Kidney tubule cell (primary cell): ENCODE results near the gene FAM236A.
"Not testable (repeated sequence)": the region's sequence is repeated elsewhere in the genome, so short reads cannot be mapped to it uniquely, and the experiment has no call there.

ENCODE experiments used
- DNase-seq: peaks from one replicate; pipeline ENCODE4 v3.0.0-alpha.2; 2018; ENCODE audit warnings: low spot score

The FAM236A gene

GRCh38 chrX:72937906-72938305, at the start of gene FAM236A:
Gene FAM236A (plus strand): TSS chrX:72938206. CDS start chrX:72938263, 57 bp downstream.
- DNase-seq: not testable (repeated sequence)

GRCh38 chrX:72889740-72890139, 48.3 kb upstream of the FAM236A start:
- DNase-seq: not testable (repeated sequence)

- not testable (repeated sequence) for DNase-seq
Observed at GRCh38 chrX:72912315-72912714, 25.7 kb upstream of the FAM236A start, which contains the start of gene FAM236C. Gene FAM236C (plus strand): TSS chrX:72912615. CDS start chrX:72912715, 100 bp downstream.

- DNase-seq: not testable (repeated sequence)
Observed at GRCh38 chrX:72916096-72916495, 21.9 kb upstream of the FAM236A start.

GRCh38 chrX:72932283-72932682, 5.7 kb upstream of the FAM236A start:
- DNase-seq: not testable (repeated sequence)

GRCh38 chrX:72936455-72936854, 1.6 kb upstream of the FAM236A start:
- not testable (repeated sequence) for DNase-seq

GRCh38 chrX:72936882-72937455, 1.0 kb upstream of the FAM236A start:
- not testable (repeated sequence) for DNase-seq

GRCh38 chrX:72942272-72942671, 4.3 kb downstream of the FAM236A start:
- DNase-seq: not testable (repeated sequence)

GRCh38 chrX:72943035-72943818, 5.2 kb downstream of the FAM236A start:
- DNase-seq: not testable (repeated sequence)

- DNase-seq: not testable (repeated sequence)
Observed at GRCh38 chrX:72943819-72944169, 5.8 kb downstream of the FAM236A start, which contains the start of gene DMRTC1. Gene DMRTC1 (minus strand): TSS chrX:72943837. CDS start chrX:72875694, 68,143 bp downstream.

- DNase-seq: not testable (repeated sequence)
Observed at GRCh38 chrX:72959971-72960370, 22.0 kb downstream of the FAM236A start.

- not testable (repeated sequence) for DNase-seq
Observed at GRCh38 chrX:72971859-72972258, 33.9 kb downstream of the FAM236A start.

GRCh38 chrX:72974885-72975284, 36.9 kb downstream of the FAM236A start:
- DNase-seq: not testable (repeated sequence)

GRCh38 chrX:72980894-72981469, 43.0 kb downstream of the FAM236A start:
- not testable (repeated sequence) for DNase-seq
